ENCODE data around the gene CRYGD. TPM values are rescaled to one million over a fixed set of nuclear protein-coding genes. Genes with fewer than 3 reads are reported as not detected.
A peak's percentile ranks its signal among the peaks of the same experiment; 100 is the strongest.
"Not testable (repeated sequence)": the region's sequence is repeated elsewhere in the genome, so short reads cannot be mapped to it uniquely, and the experiment has no call there.

The CRYGD gene
- total RNA-seq, 1 donor from 2014 or later = not detected

- intact Hi-C loops (cut with micrococcal nuclease) = no loop called here
- peaks cover 3% of the 10 kb centered on the region for H3K9me3 Mint-ChIP-seq
- no peaks in the 10 kb centered on the region for H3K27me3 Mint-ChIP-seq
- no peaks in the 10 kb centered on the region for H3K36me3 Mint-ChIP-seq (ENCODE audit: low read depth)
- no peak overlapping the region for H3K27ac Mint-ChIP-seq
- DNase-seq = no peak
- H3K4me1 Mint-ChIP-seq = no peaks in the 10 kb centered on the region
- no peak overlapping the region for H3K4me3 Mint-ChIP-seq
Observed at GRCh38 chr2:208142240-208142924, 18.1 kb upstream of the CRYGD start.

GRCh38 chr2:208139447-208139846 lies 15.1 kb upstream of the CRYGD start:
- no peaks in the 10 kb centered on the region for H3K36me3 Mint-ChIP-seq (ENCODE audit: low read depth)
- H3K4me1 Mint-ChIP-seq = peaks cover 6% of the 10 kb centered on the region
- H3K4me3 Mint-ChIP-seq = no peak overlapping the region
- intact Hi-C loops (cut with micrococcal nuclease) = no loop called here
- no peak for DNase-seq
- peaks cover 3% of the 10 kb centered on the region for H3K9me3 Mint-ChIP-seq
- no peaks in the 10 kb centered on the region for H3K27me3 Mint-ChIP-seq
- no peak overlapping the region for H3K27ac Mint-ChIP-seq

- H3K27me3 Mint-ChIP-seq; H3K36me3 Mint-ChIP-seq (ENCODE audit: low read depth); H3K9me3 Mint-ChIP-seq; H3K4me3 Mint-ChIP-seq; DNase-seq; intact Hi-C loops (cut with micrococcal nuclease); H3K4me1 Mint-ChIP-seq; H3K27ac Mint-ChIP-seq: not testable (repeated sequence)
Observed at GRCh38 chr2:208138334-208138733, 14.0 kb upstream of the CRYGD start.

- intact Hi-C loops (cut with micrococcal nuclease) = no loop called here
- Mint-ChIP-seq H3K27ac (no peak overlapping the region), H3K9me3 (peaks cover 3% of the 10 kb centered on the region), H3K4me3 (no peak overlapping the region), H3K36me3 (ENCODE audit: low read depth) (no peaks in the 10 kb centered on the region), H3K27me3 (peaks cover 2% of the 10 kb centered on the region), H3K4me1 (peaks cover 6% of the 10 kb centered on the region)
- DNase-seq = no peak
Observed at GRCh38 chr2:208136716-208137094, 12.4 kb upstream of the CRYGD start.

GRCh38 chr2:208135794-208136715 lies 11.7 kb upstream of the CRYGD start:
- no peaks in the 10 kb centered on the region for H3K36me3 Mint-ChIP-seq (ENCODE audit: low read depth)
- peaks cover 6% of the 10 kb centered on the region for H3K4me1 Mint-ChIP-seq
- no peak overlapping the region for H3K27ac Mint-ChIP-seq
- no peak for DNase-seq
- intact Hi-C loops (cut with micrococcal nuclease) = no loop called here
- peaks cover 2% of the 10 kb centered on the region for H3K27me3 Mint-ChIP-seq
- peaks cover 3% of the 10 kb centered on the region for H3K9me3 Mint-ChIP-seq
- no peak overlapping the region for H3K4me3 Mint-ChIP-seq

- H3K27ac Mint-ChIP-seq = peak overlapping the region; percentile 11
- intact Hi-C loops (cut with micrococcal nuclease) = no loop called here
- H3K9me3 Mint-ChIP-seq = peaks cover 3% of the 10 kb centered on the region
- H3K4me1 Mint-ChIP-seq = peaks cover 6% of the 10 kb centered on the region
- no peaks in the 10 kb centered on the region for H3K36me3 Mint-ChIP-seq (ENCODE audit: low read depth)
- peak; percentile 66 for DNase-seq
- H3K27me3 Mint-ChIP-seq = peaks cover 2% of the 10 kb centered on the region
- no peak overlapping the region for H3K4me3 Mint-ChIP-seq
Observed at GRCh38 chr2:208134928-208135586, 10.7 kb upstream of the CRYGD start.

- Mint-ChIP-seq H3K36me3 (ENCODE audit: low read depth) (no peaks in the 10 kb centered on the region), H3K27me3 (peaks cover 16% of the 10 kb centered on the region), H3K4me3 (no peak overlapping the region), H3K4me1 (peaks cover 6% of the 10 kb centered on the region), H3K9me3 (no peaks in the 10 kb centered on the region), H3K27ac (no peak overlapping the region)
- no peak for DNase-seq
- intact Hi-C loops (cut with micrococcal nuclease) = no loop called here
Observed at GRCh38 chr2:208130712-208131110, 6.4 kb upstream of the CRYGD start.

GRCh38 chr2:208129744-208130711 lies 5.7 kb upstream of the CRYGD start, which contains the start of gene CRYGC:
Gene CRYGC (minus strand): TSS chr2:208129828. CDS start chr2:208129792, 36 bp downstream.
- no peak within 1 kb of the TSS for H3K27ac Mint-ChIP-seq
- H3K36me3 Mint-ChIP-seq (ENCODE audit: low read depth) = no peaks in the 10 kb centered on the region
- intact Hi-C loops (cut with micrococcal nuclease) = no loop called here
- H3K4me1 Mint-ChIP-seq = peaks cover 3% of the 10 kb centered on the region
- peaks cover 22% of the 10 kb centered on the region for H3K27me3 Mint-ChIP-seq
- no peaks in the 10 kb centered on the region for H3K9me3 Mint-ChIP-seq
- no peak for DNase-seq
- no peak within 1 kb of the TSS for H3K4me3 Mint-ChIP-seq

- H3K36me3 Mint-ChIP-seq (ENCODE audit: low read depth) = no peaks in the 10 kb centered on the region
Observed at GRCh38 chr2:208128136-208128535, 3.8 kb upstream of the CRYGD start.

GRCh38 chr2:208127090-208127489 lies 2.8 kb upstream of the CRYGD start:
- DNase-seq = no peak
- intact Hi-C loops (cut with micrococcal nuclease) = no loop called here
- Mint-ChIP-seq H3K9me3 (no peaks in the 10 kb centered on the region), H3K4me1 (peaks cover 2% of the 10 kb centered on the region), H3K4me3 (no peak overlapping the region), H3K27me3 (peaks cover 33% of the 10 kb centered on the region), H3K36me3 (ENCODE audit: low read depth) (no peaks in the 10 kb centered on the region), H3K27ac (no peak overlapping the region)

More at GRCh38 chr2:208128136-208128535, 3.8 kb upstream of the CRYGD start:
- Mint-ChIP-seq H3K4me1 (peaks cover 2% of the 10 kb centered on the region), H3K4me3 (no peak overlapping the region), H3K27me3 (peaks cover 35% of the 10 kb centered on the region), H3K27ac (no peak overlapping the region), H3K9me3 (no peaks in the 10 kb centered on the region)
- no peak for DNase-seq
- intact Hi-C loops (cut with micrococcal nuclease) = no loop called here

- Mint-ChIP-seq H3K27me3 (peaks cover 41% of the 10 kb centered on the region), H3K4me1 (peaks cover 2% of the 10 kb centered on the region), H3K36me3 (ENCODE audit: low read depth) (no peaks in the 10 kb centered on the region), H3K4me3 (no peak overlapping the region), H3K27ac (no peak overlapping the region), H3K9me3 (no peaks in the 10 kb centered on the region)
- no peak for DNase-seq
- intact Hi-C loops (cut with micrococcal nuclease) = no loop called here
Observed at GRCh38 chr2:208125251-208125650, 927 bp upstream of the CRYGD start.

GRCh38 chr2:208122248-208122647 lies 2.1 kb downstream of the CRYGD start:
- intact Hi-C loops (cut with micrococcal nuclease) = no loop called here
- Mint-ChIP-seq H3K36me3 (ENCODE audit: low read depth) (no peaks in the 10 kb centered on the region), H3K27me3 (peaks cover 37% of the 10 kb centered on the region), H3K27ac (no peak overlapping the region), H3K4me1 (peaks cover 2% of the 10 kb centered on the region), H3K4me3 (no peak overlapping the region), H3K9me3 (no peaks in the 10 kb centered on the region)
- DNase-seq = no peak

GRCh38 chr2:208118918-208119317 lies 5.4 kb downstream of the CRYGD start:
- intact Hi-C loops (cut with micrococcal nuclease) = no loop called here
- H3K27ac Mint-ChIP-seq = no peak overlapping the region
- H3K4me1 Mint-ChIP-seq = peaks cover 1% of the 10 kb centered on the region
- no peak for DNase-seq
- H3K9me3 Mint-ChIP-seq = no peaks in the 10 kb centered on the region
- H3K36me3 Mint-ChIP-seq (ENCODE audit: low read depth) = no peaks in the 10 kb centered on the region
- H3K27me3 Mint-ChIP-seq = peaks cover 15% of the 10 kb centered on the region
- H3K4me3 Mint-ChIP-seq = no peak overlapping the region
